T-helper 1 cell (primary cell): ENCODE data around the gene FBXL7.

Experiments used
- DNase-seq, 5 donors: peaks; one replicate each; pipeline ENCODE4 v3.0.0-alpha.2; 2012 to 2020

Gene FBXL7

GRCh38 chr5:15720515-15720914 lies 220.5 kb downstream of the FBXL7 start:
- DNase-seq: no peak

- no peak for DNase-seq
Observed at GRCh38 chr5:15722305-15722704, 222.3 kb downstream of the FBXL7 start.

DNA sequence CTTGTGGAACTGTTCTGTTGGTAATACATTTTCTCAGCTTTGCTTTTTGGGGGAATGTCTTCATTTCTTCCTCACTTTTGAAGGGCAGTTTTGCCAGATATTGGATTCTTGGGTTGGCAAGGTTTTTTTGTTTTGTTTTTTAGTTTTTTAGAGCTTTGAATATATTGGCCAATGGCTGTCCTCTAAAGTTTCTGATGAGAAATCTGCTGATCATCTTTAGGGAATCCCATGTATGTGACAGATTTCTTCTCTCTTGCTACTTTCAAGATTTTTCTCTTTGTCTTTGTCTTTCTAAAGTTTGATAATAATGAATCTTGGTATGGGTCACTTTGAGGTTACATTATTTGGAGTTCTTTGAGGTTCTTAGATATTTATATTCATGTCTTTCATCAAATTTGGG lies 227.4 kb downstream of the FBXL7 start:
- no peak for DNase-seq

DNA sequence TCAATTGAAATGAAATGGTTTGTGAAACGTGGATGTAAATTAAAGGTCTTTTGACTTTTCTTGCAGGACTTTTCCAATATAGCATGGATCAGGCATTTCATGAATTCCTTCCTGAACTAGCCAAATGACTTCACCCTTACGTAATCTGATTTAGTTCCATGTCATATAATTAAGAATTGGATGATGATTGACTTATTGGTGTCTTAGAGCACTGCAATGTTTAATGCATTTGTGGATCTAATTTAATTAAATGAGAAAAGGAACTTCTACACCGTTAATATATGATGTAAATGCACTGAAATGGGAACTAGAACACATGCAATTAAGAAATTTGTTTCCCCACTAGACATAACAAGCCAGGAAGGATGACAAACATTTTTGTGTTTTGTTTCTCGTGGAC lies 228.8 kb downstream of the FBXL7 start:
- DNase-seq: no peak

- no peak for DNase-seq
Observed at GRCh38 chr5:15731699-15732098, 231.7 kb downstream of the FBXL7 start.

DNA sequence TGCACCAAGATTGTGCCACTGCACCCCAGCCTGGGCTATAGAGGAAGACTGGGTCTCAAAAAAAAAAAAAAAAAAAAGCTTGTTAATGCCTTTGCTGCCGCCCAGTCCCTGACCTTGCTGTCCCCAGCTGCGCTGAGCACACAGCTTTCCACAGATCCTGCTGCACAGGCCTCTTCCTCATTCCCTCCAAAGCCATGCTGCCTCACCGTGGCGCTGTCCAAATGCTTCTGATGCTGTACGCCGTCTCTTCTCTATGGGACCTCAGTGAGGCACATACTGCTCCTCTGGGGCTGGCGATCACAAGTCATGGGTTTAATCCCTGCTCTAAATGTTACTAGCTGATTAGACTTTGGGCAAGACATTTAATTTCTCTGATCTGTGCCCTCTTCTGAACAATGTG lies 234.1 kb downstream of the FBXL7 start:
- DNase-seq: no peak

DNA sequence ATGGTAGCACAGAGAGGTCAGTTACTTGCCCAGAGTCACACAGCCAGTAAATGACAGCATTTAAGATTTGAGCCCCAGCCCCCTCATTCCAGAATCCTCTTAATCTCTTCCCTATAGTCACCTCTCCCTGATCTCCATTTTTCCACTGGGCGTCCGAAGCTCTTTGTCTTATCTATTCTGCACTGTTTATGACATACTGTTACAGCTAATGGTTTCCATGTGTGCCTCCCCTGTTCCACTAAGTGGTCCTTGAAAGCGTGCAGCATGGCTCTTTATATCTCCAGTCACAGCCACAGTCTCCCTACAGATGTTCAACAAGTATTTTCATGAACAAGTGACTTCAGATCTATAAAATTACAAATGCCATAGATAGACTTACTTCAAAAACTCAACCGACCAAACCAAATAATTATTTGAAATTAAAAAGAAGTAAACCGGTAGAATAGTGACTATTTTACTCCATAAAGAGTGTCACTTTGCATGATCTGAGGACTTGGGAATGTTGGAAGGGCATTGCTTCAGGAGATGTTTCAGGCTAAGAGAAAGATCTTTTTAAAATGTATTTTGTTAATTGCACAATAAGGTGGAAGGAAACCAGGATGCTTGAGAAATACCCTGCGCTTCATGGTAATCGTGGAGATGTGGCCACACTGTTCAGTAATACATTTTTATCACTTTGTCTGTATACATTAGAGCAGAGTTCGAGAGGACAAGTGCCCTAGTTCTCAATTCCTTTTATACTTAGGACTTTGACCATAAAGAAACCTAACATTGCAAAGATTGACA lies 237.2 kb downstream of the FBXL7 start:
- no peak for DNase-seq

DNA sequence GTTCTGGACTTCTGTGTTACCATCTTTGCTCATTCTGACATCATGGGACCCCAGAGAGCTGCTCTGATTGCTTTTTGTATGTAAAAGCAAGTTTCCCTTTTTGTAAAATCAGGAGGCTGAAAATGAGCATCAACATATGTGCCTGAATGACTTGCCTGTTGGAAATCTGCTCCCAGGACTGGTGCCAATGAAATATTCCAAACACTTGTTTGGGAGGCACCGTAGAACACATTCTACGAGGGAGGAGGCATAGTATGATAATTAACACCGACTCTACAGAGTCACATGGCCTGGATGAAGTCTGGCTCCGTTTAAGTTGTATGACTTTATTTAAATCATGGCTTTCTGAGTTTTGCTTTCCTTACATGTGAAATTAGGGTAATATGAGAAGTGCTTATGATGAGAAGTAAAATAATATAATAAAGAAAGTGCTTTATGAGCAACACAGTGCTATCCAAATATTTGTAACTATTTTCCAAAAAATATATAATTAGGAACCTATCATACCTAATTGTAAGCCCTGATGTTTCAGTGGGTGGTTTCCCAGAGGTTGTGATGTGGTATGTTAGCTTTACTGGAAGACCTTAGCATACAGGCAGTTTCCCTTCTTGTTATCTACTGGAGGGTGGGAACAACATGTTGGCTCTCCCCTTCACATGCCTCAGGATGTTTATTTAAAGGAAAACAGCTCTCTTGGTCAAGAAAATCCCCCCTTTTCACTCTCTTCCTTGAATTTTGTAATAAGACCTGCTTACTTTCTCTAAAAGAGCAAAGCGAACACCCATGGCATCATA lies 238.1 kb downstream of the FBXL7 start:
- no peak for DNase-seq

GRCh38 chr5:15740383-15740782 lies 240.4 kb downstream of the FBXL7 start:
- DNase-seq: no peak

DNA sequence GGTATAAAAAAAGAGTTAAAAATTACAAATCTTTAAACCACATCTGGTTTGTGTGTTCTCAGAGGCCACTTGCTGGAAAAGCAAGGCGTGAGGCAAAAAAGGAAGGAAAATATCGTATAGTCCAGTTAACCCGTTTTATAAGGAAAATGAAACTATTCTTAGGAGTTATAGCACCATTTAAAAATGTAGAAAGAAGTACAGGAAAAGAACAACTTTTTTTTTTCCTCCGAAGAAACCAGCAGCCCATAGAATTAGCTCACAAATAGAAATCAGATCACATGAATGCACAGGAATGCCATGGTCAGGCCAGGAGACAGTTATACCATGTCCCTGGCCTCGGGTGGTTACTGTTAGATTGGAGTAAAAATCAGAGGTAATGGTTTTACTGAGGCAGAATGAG lies 241.6 kb downstream of the FBXL7 start:
- no peak for DNase-seq

- DNase-seq: no peak
Observed at GRCh38 chr5:15746833-15747232, 246.9 kb downstream of the FBXL7 start.

DNA sequence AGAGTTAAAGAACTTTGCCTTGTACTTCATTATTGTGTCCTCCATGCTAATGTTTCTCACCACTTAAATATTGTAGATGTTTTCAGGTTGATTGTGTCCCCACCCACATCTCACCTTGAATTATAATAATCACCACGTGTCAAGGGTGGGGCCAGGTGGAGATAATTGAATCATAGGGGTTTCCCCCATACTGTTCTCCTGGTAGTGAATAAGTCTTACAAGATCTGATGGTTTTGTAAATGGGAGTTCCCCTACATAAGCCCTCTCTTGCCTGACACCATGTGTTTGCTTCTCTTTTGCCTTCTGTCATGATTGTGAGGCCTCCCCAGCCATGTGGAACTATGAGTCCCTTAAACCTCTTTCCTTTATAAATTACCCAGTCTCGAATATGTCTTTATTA lies 248.3 kb downstream of the FBXL7 start:
- no peak for DNase-seq

- no peak for DNase-seq
Observed at GRCh38 chr5:15752663-15753285, 252.8 kb downstream of the FBXL7 start.

DNA sequence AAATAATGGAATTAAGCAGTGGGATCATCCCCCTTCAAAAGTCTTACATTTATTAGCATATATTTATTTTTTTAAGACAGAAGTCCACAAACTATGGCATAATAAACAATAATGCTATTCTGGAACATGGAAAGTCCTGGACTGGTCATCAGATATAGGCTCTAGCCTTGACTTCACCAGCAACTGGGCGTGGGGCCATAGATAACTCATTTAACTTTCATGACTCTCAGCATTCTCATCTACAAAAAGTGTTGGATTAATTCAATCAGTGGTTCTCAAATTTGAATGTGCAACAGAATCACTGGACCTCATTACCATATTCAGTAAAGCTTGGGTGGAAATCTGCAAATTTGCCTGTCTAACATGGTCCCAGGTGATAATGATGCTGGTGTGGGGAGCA lies 253.8 kb downstream of the FBXL7 start:
- DNase-seq: no peak

DNA sequence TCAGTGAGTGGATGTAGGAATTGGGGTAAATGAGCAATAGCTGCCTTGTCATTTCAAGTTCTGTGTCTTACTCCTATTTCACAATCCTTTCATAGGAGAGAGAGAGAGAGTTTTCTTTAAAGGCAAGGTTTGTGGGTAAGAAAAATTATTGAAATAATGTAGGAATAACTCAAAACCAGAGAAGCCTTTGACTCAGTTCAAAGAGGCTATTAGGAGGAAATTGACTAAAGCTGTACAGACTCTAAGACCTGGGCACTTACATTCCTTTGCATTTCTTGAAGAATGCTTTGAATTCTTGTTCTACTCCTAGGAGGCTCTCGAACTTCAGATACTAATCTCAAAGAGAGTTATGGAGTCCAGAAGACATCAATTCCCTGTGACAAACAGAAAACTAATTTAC lies 257.1 kb downstream of the FBXL7 start:
- no peak for DNase-seq

GRCh38 chr5:15757619-15758018 lies 257.6 kb downstream of the FBXL7 start:
- DNase-seq: no peak

GRCh38 chr5:15762668-15763067 lies 262.7 kb downstream of the FBXL7 start:
- no peak for DNase-seq

GRCh38 chr5:15763754-15764153 lies 263.8 kb downstream of the FBXL7 start:
- no peak for DNase-seq

DNA sequence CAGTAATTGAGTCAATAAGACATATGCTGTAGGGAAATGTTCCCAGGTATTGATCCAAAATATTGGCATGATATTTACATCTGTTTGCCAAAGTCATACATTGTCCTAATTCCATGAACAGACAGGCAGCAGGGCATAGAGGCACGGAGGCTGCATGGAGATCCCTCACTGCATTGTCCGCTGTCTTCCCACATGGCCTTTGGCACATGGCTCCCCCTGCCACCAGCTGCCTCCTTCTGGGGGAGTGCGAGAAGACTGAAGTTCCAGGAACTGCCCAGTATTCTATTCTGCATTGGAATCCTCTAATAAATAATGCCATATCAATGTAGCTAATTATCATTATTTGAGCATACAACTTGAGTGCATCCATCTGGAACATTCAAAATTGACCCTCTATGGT lies 269.0 kb downstream of the FBXL7 start:
- no peak for DNase-seq

- no peak for DNase-seq
Observed at GRCh38 chr5:15772131-15772530, 272.2 kb downstream of the FBXL7 start.

DNA sequence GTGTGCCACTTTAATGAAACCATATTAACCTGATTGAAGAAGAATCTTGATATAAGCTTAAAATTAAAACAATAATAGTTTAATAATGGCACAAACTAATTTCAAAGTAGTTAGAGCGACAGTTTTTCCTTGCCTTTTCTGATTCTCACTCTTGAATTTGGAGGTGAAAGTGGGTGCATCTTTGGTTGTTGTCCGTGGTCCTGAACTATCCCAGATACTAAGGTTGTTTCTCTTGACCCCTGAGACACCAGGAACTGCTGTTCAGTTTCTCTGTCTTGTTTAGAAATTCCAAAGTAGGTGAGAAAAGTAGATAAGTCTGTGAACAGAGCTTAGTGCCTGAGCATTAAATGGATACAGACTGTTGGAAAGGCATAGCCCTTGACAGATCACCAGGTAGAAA lies 274.7 kb downstream of the FBXL7 start:
- DNase-seq: no peak

GRCh38 chr5:15776346-15776745 lies 276.4 kb downstream of the FBXL7 start:
- DNase-seq: no peak

- no peak for DNase-seq
Observed at GRCh38 chr5:15783734-15784133, 283.8 kb downstream of the FBXL7 start.

DNA sequence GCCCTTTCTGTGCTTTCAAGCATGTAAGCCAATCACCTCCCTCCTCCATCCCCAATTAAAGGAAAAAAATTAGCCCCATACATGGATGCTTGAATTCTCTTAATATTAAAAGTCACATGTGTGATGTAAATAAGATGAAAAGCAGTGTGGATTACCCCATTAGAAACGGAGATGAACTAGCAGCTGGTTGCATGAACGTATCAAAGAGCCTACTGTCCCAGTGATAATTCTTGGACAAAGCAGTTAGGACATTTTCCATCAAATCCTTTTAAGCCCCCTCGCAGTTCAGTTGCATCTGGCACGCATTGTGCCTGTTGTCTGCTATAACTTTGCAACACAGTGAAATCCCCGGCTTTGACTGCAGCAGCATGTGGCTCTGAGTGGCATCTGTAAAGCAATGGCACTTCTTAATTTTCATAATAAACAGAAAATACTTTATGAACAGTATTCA lies 285.6 kb downstream of the FBXL7 start:
- no peak for DNase-seq
